Left hindlimb (tissue), 1 donor: ENCODE measurements around the gene ADRA1B.
"Not testable (repeated sequence)": the region's sequence is repeated elsewhere in the genome, so short reads cannot be mapped to it uniquely, and the experiment has no call there.

ENCODE experiments used
- DNase-seq: peaks from one replicate; pipeline ENCODE4 v3.0.0-alpha.2; 2018

ADRA1B gene

DNA sequence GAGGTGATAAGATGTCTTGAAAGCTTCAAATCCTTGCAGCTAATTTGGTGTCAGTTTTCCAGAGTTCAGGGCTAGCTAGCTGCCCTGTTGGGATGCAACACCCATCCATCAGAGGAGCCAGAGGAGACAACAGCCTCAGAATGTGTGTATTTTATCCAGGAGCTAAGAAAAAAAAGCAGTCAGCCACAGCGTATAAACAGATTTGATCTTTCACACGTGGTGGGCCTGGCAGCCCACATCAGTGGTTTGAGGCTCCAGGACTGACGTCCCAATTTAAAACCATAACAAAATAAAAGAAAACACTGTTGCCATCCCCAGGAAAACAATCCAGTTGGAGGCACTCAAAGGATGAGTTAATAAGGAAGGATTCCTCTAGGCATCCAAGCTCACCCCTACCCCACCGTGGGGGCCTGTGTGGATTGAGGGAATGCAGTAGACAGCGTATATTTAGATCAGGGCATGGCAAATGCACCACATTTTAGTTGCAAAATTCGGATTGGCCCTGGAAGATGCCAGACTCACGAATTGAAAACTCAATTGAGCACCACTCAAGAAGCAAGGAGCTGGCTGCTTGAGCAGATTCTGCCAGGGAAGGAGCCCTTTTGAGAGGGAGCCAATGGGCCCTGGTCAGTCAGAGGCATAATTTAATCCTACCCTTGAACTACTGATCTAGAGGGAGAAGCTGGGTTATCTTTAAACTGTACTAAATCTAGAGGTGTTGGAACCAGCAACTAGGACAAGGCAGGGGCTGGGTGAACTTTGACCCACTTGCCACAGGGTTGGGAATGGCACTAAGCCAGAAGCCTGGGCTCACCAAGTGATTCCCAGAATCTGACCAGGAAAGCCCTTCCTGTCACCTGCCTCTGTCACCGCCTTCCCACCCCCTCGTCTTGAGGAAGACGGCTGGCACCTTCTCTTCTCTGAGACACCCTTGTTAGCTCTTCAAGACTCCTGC lies 17.5 kb downstream of the ADRA1B start:
- no peak for DNase-seq

DNA sequence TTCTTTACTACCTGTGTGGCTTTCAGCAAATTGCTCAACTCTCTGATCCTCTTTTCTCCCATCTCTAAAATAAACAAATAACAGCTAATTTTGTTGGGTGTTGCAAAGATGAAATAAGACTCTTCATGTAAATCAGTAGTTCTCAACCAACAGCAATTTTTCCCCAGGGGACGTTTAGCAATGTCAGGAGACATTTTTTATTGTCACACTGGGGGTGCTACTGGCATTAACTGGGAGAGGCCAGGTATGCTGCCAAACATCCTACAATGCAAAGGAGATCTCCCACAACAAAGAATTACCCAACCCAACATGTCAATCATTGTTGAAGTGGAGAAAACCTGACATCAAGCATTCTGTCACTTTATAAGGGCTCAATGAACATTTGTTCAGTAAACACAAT lies 19.7 kb downstream of the ADRA1B start:
- no peak for DNase-seq

DNA sequence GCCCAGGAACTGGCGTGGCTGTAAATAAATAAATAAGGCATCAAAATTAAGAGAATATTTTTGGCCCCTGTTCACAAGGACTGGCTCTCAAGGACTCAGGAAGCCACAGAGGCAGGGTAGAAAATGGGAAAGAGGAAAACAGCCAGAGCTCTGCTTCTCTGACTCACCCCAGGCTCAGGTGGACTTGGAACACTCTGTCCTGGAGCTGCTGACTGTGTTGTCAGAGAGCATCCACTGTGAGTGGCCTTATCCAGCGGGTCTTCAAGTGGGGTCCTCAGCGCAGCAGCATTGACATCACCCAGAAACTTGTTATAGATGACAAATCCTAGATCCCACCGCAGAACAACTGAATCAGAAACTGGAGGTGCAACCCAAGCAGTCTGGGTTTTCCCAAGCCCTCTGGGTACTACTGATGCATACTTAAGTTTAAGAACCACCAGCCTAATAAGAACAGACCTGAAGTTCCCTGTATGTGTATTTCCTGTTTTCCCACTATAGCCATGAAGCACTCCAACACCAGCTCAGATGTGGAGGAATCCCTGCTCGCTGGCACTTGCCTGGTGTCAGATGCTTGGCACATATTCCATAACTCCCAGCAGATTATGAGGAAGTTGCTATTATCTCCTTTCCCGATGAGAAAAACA lies 20.5 kb downstream of the ADRA1B start:
- no peak for DNase-seq

DNA sequence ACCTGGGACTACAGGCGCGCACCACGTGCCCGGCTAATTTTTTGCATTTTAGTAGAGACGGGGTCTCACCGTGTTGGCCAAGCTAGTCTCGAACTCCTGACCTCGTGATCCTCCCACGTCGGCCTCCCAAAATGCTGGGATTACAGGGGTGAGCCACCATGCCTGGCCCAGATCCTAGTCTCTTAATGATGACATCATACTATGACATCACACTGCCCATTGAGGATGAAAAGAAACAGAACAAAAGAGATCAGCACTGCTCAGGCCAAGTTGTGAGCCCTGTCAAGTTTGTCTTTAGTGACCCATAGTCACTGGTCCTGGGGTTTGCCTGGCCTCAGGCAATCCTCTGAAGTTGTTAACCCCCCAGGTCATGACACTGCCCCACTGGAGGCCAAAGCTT lies 21.3 kb downstream of the ADRA1B start:
- DNase-seq = no peak

- DNase-seq = no peak
These were observed 27.0 kb downstream of the ADRA1B start for GRCh38 chr5:159943326-159943725.

- DNase-seq = no peak
These were observed 27.8 kb downstream of the ADRA1B start for GRCh38 chr5:159944056-159944600.

GRCh38 chr5:159945359-159945758 lies 29.1 kb downstream of the ADRA1B start:
- no peak for DNase-seq

GRCh38 chr5:159947708-159948358 lies 31.6 kb downstream of the ADRA1B start:
- DNase-seq = no peak

- no peak for DNase-seq
These were observed 35.1 kb downstream of the ADRA1B start for GRCh38 chr5:159951387-159951786.

DNA sequence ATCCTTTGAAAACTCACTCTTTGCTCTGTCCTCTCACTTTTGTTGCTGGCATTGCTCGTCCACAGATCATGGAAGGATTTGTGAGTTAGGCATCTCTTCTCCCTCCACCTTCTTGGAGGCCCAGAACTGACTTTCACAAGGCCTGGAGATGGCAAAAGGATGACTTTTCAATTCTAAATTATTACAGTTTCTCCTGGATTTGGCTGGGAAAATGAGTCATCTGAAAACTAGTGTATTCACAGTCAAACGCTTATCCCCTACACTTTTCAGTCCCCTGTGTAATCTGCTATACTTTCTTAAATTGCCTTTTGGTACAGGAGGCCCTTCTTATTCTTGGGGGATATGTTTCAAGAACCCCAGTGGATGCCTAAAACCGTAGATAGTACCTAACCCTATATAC lies 35.6 kb downstream of the ADRA1B start:
- DNase-seq = no peak

DNA sequence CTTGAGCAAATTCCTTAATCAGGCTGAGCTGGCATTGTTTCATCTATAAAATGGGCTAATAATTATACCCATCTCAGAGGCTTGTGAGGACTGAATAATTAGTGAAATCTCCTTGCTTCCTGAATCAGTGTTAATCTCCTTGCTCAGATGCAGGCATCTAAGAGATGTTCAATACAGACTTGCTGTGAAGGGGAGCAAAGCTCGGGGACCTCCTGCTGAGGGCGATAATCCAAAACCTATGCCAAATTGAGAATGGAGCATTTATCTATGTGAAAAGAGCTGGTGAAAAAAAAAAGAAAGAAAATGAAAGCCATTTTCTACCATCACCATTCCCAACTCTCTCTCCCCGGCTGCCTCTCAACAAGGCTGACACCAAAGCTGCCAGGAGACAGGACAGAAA lies 37.3 kb downstream of the ADRA1B start:
- no peak for DNase-seq

- DNase-seq = no peak
These were observed 38.9 kb downstream of the ADRA1B start for GRCh38 chr5:159955056-159955624.

- no peak for DNase-seq
These were observed 39.8 kb downstream of the ADRA1B start for GRCh38 chr5:159956074-159956473.

DNA sequence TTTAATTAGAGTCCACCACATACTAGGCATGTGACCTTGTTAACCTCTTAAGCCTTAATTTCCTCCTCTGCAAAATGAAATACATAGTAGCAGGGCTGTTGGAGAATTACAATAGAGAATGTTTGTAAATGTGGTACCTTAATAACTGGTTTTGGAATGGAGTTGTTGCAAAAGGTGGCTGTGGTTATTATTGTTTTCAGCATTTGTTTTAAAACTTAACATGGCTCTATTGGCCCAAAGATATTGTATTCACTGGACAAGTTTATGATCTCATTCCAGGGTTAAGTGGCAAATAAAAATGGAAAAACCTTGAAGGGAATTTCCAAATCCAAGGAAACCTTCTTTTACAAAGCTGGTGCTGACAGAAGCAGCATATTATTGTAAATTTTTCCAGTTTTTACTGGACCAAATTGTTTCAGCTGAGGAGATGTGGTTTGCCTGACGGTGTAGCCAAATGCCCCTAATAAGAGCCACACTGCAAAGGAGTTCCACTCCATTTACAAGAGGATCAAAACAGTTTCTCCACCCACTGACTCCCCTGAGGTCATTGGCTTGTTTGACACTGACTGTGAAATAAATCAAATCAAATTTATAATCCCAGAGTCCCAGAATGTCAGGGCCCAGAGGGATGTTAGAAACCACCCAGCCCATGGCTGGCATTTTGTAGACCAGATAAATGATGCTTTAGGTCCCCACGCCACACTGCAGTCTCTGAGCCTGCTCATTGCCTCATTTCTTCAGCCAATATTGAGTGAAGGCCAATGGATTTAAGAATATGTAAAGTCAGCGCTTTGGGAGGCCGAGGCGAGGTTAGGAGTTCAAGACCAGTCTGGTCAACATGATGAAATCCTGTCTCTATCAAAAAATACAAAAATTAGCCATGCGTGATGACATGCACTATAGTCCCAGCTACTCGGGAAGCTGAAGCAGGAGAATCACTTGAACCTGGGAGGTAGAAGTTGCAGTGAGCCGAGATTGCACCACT lies 45.2 kb downstream of the ADRA1B start:
- no peak for DNase-seq

GRCh38 chr5:159962214-159962613 lies 45.9 kb downstream of the ADRA1B start:
- DNase-seq = no peak

GRCh38 chr5:159963935-159964334 lies 47.7 kb downstream of the ADRA1B start:
- no peak for DNase-seq

- DNase-seq = peak; percentile 66
These were observed 49.0 kb downstream of the ADRA1B start for GRCh38 chr5:159965031-159965837.

- DNase-seq = not testable (repeated sequence)
These were observed 49.5 kb downstream of the ADRA1B start for GRCh38 chr5:159965838-159966128.

DNA sequence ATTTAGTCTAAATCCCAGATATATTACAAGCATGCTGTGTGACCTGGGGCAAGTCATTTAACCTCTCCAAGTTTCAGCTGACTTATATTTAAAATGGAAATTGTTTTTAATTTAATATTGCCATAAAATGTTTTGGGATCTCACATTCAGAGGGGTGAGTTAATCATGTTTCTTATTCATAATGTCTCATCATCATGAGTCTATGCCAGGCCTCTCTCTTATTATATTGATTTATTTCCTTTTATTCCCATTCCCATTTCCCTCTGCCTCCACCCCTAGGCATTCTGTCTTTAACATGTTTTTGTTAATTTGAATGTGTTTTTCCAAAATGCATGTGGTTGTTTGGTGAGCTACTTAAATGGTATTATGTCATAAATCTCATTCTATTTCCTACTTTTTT lies 53.7 kb downstream of the ADRA1B start:
- DNase-seq = no peak

DNA sequence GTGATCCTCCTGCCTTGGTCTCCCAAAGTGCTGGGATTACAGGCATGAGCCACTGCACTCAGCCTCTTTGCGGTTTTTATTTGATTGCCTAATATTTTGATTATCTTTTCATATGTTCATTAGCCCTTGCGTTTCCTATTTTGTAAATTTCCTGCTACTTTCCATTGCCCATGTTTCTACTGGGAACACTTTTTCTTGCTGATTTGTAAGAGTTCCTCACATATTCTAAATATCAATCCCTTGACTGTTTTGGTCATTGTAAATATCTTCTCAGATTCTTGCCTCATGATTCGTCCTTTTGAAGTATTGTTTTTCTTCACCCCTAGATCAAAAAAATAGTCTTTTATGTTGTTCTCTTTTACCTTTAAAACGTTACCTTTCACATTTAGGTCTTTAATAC lies 54.8 kb downstream of the ADRA1B start:
- no peak for DNase-seq

DNA sequence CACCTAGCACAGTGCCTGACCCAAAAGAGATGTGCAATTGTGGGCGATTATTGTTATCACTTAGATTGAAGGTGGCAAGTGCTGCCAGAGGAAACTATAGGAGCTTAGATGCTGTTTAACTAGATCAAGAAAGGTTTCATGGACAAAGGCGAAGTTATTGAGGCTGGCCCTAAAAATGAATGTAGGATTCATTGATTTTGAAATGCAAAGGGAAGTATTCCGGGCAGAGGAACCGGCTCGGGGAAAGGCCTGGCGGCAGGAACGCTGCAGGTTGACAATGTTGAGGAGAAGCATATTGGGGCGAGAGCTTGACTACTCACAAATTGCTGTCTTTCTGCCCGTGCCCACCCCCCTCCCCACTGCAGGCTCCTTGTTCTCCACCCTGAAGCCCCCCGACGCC lies 55.2 kb downstream of the ADRA1B start:
- no peak for DNase-seq
